Endothelial cell of umbilical vein (primary cell): ENCODE results near the gene WNT2. TPM values are rescaled to one million over a fixed set of nuclear protein-coding genes. Genes with fewer than 3 reads are reported as not detected.

ENCODE experiments used
- BruUV-seq: library from RNA; stranded (reverse); fragments of 400-500 nt; replicated peaks from 2 replicates; lab custom pipeline; 2021; lab: Mats Ljungman, UMichigan
- CTCF ChIA-PET: fragments of 300-600, 350-600 bp; sonication (Branson Sonifier 250); formaldehyde crosslinking; loops from one replicate; lab custom pipeline; 2021; ENCODE audit warnings: antibody characterized with exemption, inconsistent platforms; lab: Charles Lee
- POLR2A ChIA-PET: fragments of 300-600, 350-600 bp; sonication (Branson Sonifier 250); formaldehyde crosslinking; loops from one replicate; lab custom pipeline; 2021; ENCODE audit warnings: antibody characterized with exemption, inconsistent platforms; lab: Charles Lee
- DNase-seq: peaks from one replicate; pipeline ENCODE4 v3.0.0-alpha.2; 2011; ENCODE audit warnings: low read depth, low spot score
- FAIRE-seq: peaks from 2 replicates; lab custom pipeline; 2011; peaks lifted over from hg19 to GRCh38; lab: Jason Lieb, UNC
- H2AFZ ChIP-seq: 2 replicates; pipeline ENCODE4 v1.6.0; 2012; ENCODE audit warnings: low read depth, low read length, control low read depth, inconsistent platforms
- H3K27ac ChIP-seq: 2 replicates; pipeline ENCODE4 v1.5.1; 2011; ENCODE audit warnings: low read depth, mild to moderate bottlenecking, control low read depth, low read length, moderate library complexity; ENCODE audit not compliant: insufficient read depth
- H3K27me3 ChIP-seq, 2 experiments: 2 replicates each; pipeline versions ENCODE4 v1.6.0 to v1.6.1; 2011; ENCODE audit warnings: low read length in 2 of 2, mixed read lengths in 1 of 2; ENCODE audit not compliant: control insufficient read depth in 2 of 2, insufficient read depth in 2 of 2
- H3K36me3 ChIP-seq, 2 experiments: 2 replicates in 1 of 2; 3 replicates in 1 of 2; pipeline ENCODE4 v1.5.1; 2011; ENCODE audit warnings: low read length in 2 of 2, mild to moderate bottlenecking in 1 of 2, moderate library complexity in 1 of 2; ENCODE audit not compliant: control insufficient read depth in 2 of 2, insufficient read depth in 2 of 2; ENCODE audit errors: extremely low read depth in 1 of 2
- H3K4me1 ChIP-seq: 3 replicates; pipeline ENCODE4 v1.5.1; 2011; ENCODE audit warnings: mild to moderate bottlenecking, low read length; ENCODE audit not compliant: control insufficient read depth, insufficient read depth; ENCODE audit errors: extremely low read depth
- H3K4me2 ChIP-seq: 2 replicates; pipeline ENCODE4 v1.6.1; 2011; ENCODE audit warnings: low read length, control low read depth, mixed read lengths; ENCODE audit not compliant: insufficient read depth
- H3K4me3 ChIP-seq, 3 experiments: fragments of 200-600 bp in 1 of 3; sonication (generic), shearing (Covaris generic) in 1 of 3; replicated peaks in 1 of 3; 2 replicates each; pipeline ENCODE4 v1.5.1; 2011 to 2016; ENCODE audit warnings: control low read depth in 3 of 3, low read length in 3 of 3, mild to moderate bottlenecking in 2 of 3, inconsistent platforms in 1 of 3, low read depth in 1 of 3, moderate library complexity in 1 of 3; ENCODE audit not compliant: insufficient read depth in 1 of 3
- H3K79me2 ChIP-seq: 2 replicates; pipeline ENCODE4 v1.6.0; 2012; ENCODE audit warnings: low read length, inconsistent platforms; ENCODE audit not compliant: control insufficient read depth, insufficient read depth
- H3K9ac ChIP-seq: replicated peaks from 2 replicates; pipeline ENCODE3; 2011; ENCODE audit warnings: low read length, control low read depth; ENCODE audit not compliant: insufficient read depth; ENCODE audit errors: extremely low read depth
- H3K9me1 ChIP-seq: replicated peaks from 3 replicates; pipeline ENCODE4 v1.6.0; 2011; ENCODE audit warnings: mild to moderate bottlenecking, low read length; ENCODE audit not compliant: control insufficient read depth, insufficient read depth; ENCODE audit errors: extremely low read depth
- H3K9me3 ChIP-seq: replicated peaks from 2 replicates; pipeline ENCODE4 v1.5.1; 2012; ENCODE audit warnings: low read length, inconsistent platforms; ENCODE audit not compliant: control insufficient read depth, insufficient read depth
- H4K20me1 ChIP-seq: replicated peaks from 2 replicates; pipeline ENCODE3; 2011; ENCODE audit warnings: mild to moderate bottlenecking, low read length; ENCODE audit not compliant: control insufficient read depth, insufficient read depth; ENCODE audit errors: extremely low read depth
- CTCF ChIP-seq, 2 donors: IDR thresholded peaks; 1 replicate in 1 of 2; 2 replicates in 1 of 2; pipeline ENCODE4 v1.5.1; 2011; ENCODE audit warnings: low read length in 2 of 2, mild to moderate bottlenecking in 2 of 2, moderate library complexity in 2 of 2, control low read depth in 1 of 2, inconsistent platforms in 1 of 2, low read depth in 1 of 2; ENCODE audit not compliant: insufficient read depth in 1 of 2; ENCODE audit errors: extremely low read depth in 1 of 2
- EZH2 ChIP-seq: IDR thresholded peaks from 2 replicates; pipeline ENCODE4 v1.6.1; 2012; ENCODE audit warnings: borderline replicate concordance, low read depth, mild to moderate bottlenecking, moderate library complexity, low read length, inconsistent platforms; ENCODE audit not compliant: severe bottlenecking
- FOS ChIP-seq: IDR thresholded peaks from 2 replicates; pipeline ENCODE4 v1.6.1; 2011; ENCODE audit warnings: mild to moderate bottlenecking, low read length, moderate library complexity, borderline replicate concordance; ENCODE audit not compliant: insufficient read depth
- GATA2 ChIP-seq: IDR thresholded peaks from 2 replicates; pipeline ENCODE4 v1.7.0; 2011; ENCODE audit warnings: low read depth, mild to moderate bottlenecking, moderate library complexity, mixed read lengths, low read length; ENCODE audit not compliant: insufficient read length, insufficient read depth
- JUN ChIP-seq: IDR thresholded peaks from 2 replicates; pipeline ENCODE4 v1.6.1; 2011; ENCODE audit warnings: borderline replicate concordance, low read depth; ENCODE audit not compliant: insufficient read length, insufficient read depth
- MAX ChIP-seq: IDR thresholded peaks from 2 replicates; pipeline ENCODE4 v1.6.1; 2011; ENCODE audit not compliant: insufficient read depth, insufficient read length
- MYC ChIP-seq: IDR thresholded peaks from one replicate; pipeline ENCODE4 v1.6.1; 2011; ENCODE audit warnings: mild to moderate bottlenecking, low read depth, low read length
- POLR2A ChIP-seq: IDR thresholded peaks from 2 replicates; pipeline ENCODE4 v1.6.1; 2012; ENCODE audit warnings: low read depth, mild to moderate bottlenecking, control low read depth, low read length
- POLR2AphosphoS5 ChIP-seq: IDR thresholded peaks from 2 replicates; pipeline ENCODE4 v1.6.1; 2012; ENCODE audit warnings: low read depth, mild to moderate bottlenecking, control low read depth, low read length, moderate library complexity; ENCODE audit not compliant: insufficient read depth
- dilution Hi-C: fragments of 300-500 bp; cut with MboI; formaldehyde crosslinking; loops from one replicate; pipeline ENCODE4 v1.15.0; 2019; ENCODE audit warnings: low sequenced_read_pairs; ENCODE audit not compliant: extremely low pct_ligation_motif_present
- intact Hi-C: fragments of 100-400 bp; cut with micrococcal nuclease; formaldehyde crosslinking; loops from one replicate; pipeline ENCODE4 v1.10.0; 2022
- polyA plus RNA-seq, 4 experiments: library from polyadenylated mRNA; depleted of rRNA in 3 of 4; stranded (reverse) in 3 of 4; unstranded in 1 of 4; fragments of >200 nt; gene quantifications; 2 replicates each; pipeline versions ENCODE4 v1.2.1 to v1.2.3, GENCODE V29; 2011 to 2012; ENCODE audit warnings: missing spikeins in 1 of 4
- total RNA-seq: library from RNA; stranded (reverse); gene quantifications from 2 replicates; pipeline ENCODE4 v1.2.3, GENCODE V29; 2021

Gene WNT2
- total and polyA plus RNA-seq, 2 donors (not counting 3 experiments of a cell fraction or from before 2014, with no cell fraction given): not detected

GRCh38 chr7:117237646-117238045 lies 85.2 kb downstream of the WNT2 start:
- Histone ChIP-seq H3K4me2 (no peak overlapping the region), H3K79me2 (no peaks in the 10 kb centered on the region), H3K27me3 (peaks cover 0 to 3% of the 10 kb centered on the region in 2 experiments), H3K4me1 (no peaks in the 10 kb centered on the region), H4K20me1 (no peaks in the 10 kb centered on the region), H3K9ac (no peak overlapping the region), H3K36me3 (no peaks in the 10 kb centered on the region), H3K27ac (no peak overlapping the region), H2AFZ (no peak overlapping the region), H3K4me3 (no peak overlapping the region), H3K9me3 (no peaks in the 10 kb centered on the region), H3K9me1 (no peaks in the 10 kb centered on the region)
- POLR2A ChIA-PET: no interaction called here
- CTCF ChIA-PET: interaction anchor here (1.0 kb wide), 1 partner anchor 25 kb away, joined by 3 read pairs; no protein-coding TSS in a partner anchor
- no peak for DNase-seq
- BruUV-seq: no TSS peak
- FAIRE-seq: no peak
- intact Hi-C loops (no loop called here), dilution Hi-C loops (no loop called here)
- TF ChIP-seq POLR2AphosphoS5 (no peak), JUN (no peak), FOS (no peak), MAX (no peak), GATA2 (no peak), CTCF (IDR thresholded peaks at IDR 0.05; ENCODE audit: extremely low read depth in 1 of 2, insufficient read depth in 1 of 2, low read depth in 1 of 2, low read length in 2 of 2) (no peak), MYC (no peak), EZH2 (no peak), POLR2A (no peak)
